ENCODE data around the gene MCUB. TPM values are rescaled to one million over a fixed set of nuclear protein-coding genes. Genes with fewer than 3 reads are reported as not detected.

MCUB gene
- total RNA-seq, 1 donor from 2014 or later = 3.9 TPM

DNA sequence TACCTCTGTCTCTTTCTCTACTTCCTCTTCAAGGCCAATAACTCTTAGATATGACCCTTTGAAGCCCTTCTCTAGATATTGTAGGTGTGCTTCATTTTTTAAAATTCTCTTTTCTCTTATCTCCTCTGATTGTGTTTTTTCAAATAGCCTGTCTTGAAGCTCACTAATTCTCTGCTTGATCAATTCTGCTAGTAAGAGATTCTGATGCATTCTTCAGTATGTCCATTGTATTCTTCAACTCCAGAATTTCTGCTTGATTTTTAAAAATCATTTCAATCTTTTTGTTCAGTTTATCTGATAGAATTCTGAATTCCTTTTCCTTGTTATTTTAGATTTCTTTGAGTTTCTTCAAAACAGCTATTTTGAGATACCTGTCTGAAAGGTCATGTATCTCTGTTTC lies 47.9 kb downstream of the MCUB start:
- Mint-ChIP-seq H3K9me3 (ENCODE audit: low read depth) (peaks cover 21% of the 10 kb centered on the region), H3K4me3 (ENCODE audit: low read depth) (no peak overlapping the region), H3K27ac (no peak overlapping the region), H3K27me3 (no peaks in the 10 kb centered on the region), H3K4me1 (ENCODE audit: low read depth) (peaks cover 1% of the 10 kb centered on the region), H3K36me3 (ENCODE audit: insufficient read depth) (peaks cover 8% of the 10 kb centered on the region)
- DNase-seq (ENCODE audit: low spot score, unreplicated experiment) = no peak
- no peak for TF ChIP-seq CTCF (IDR thresholded peaks at IDR 0.05; ENCODE audit: unreplicated experiment)

DNA sequence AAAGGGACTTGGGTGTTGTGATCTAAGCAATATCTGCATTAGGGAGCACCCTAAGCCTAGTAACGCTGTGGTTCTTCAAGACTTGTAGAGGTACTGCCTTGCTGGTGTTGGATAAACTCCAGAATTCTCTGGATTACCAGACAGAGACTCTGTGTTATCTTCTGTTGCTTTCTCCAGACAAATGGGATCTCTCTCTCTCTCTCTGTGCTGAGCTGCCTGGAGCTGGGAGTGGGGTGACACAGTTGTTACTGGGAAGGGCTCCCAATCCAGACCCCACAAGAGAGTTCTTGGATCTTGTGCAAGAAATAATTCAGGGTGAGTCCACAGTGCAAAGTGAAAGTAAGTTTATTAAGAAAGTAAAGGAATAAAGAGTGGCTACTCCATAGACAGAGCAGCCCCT lies 48.8 kb downstream of the MCUB start:
- Mint-ChIP-seq H3K36me3 (ENCODE audit: insufficient read depth) (peaks cover 8% of the 10 kb centered on the region), H3K27ac (no peak overlapping the region), H3K4me1 (ENCODE audit: low read depth) (peaks cover 1% of the 10 kb centered on the region), H3K4me3 (ENCODE audit: low read depth) (no peak overlapping the region), H3K9me3 (ENCODE audit: low read depth) (peaks cover 20% of the 10 kb centered on the region), H3K27me3 (no peaks in the 10 kb centered on the region)
- no peak for TF ChIP-seq CTCF (IDR thresholded peaks at IDR 0.05; ENCODE audit: unreplicated experiment)
- no peak for DNase-seq (ENCODE audit: low spot score, unreplicated experiment)

GRCh38 chr4:109609431-109609830 lies 49.4 kb downstream of the MCUB start:
- Mint-ChIP-seq H3K27me3 (no peaks in the 10 kb centered on the region), H3K9me3 (ENCODE audit: low read depth) (peaks cover 20% of the 10 kb centered on the region), H3K36me3 (ENCODE audit: insufficient read depth) (peaks cover 8% of the 10 kb centered on the region), H3K4me1 (ENCODE audit: low read depth) (peaks cover 1% of the 10 kb centered on the region), H3K4me3 (ENCODE audit: low read depth) (no peak overlapping the region), H3K27ac (peak overlapping the region; percentile 69)
- DNase-seq (ENCODE audit: low spot score, unreplicated experiment) = no peak
- no peak for TF ChIP-seq CTCF (IDR thresholded peaks at IDR 0.05; ENCODE audit: unreplicated experiment)

- Mint-ChIP-seq H3K4me1 (ENCODE audit: low read depth) (no peaks in the 10 kb centered on the region), H3K36me3 (ENCODE audit: insufficient read depth) (peaks cover 3% of the 10 kb centered on the region), H3K27me3 (no peaks in the 10 kb centered on the region), H3K27ac (no peak overlapping the region), H3K4me3 (ENCODE audit: low read depth) (no peak overlapping the region), H3K9me3 (ENCODE audit: low read depth) (peaks cover 14% of the 10 kb centered on the region)
- TF ChIP-seq CTCF (IDR thresholded peaks at IDR 0.05; ENCODE audit: unreplicated experiment) = no peak
- no peak for DNase-seq (ENCODE audit: low spot score, unreplicated experiment)
Measured at GRCh38 chr4:109610489-109610888, 50.4 kb downstream of the MCUB start.

GRCh38 chr4:109611045-109611646 lies 51.1 kb downstream of the MCUB start:
- no peak overlapping the region for H3K27ac Mint-ChIP-seq
- TF ChIP-seq CTCF (IDR thresholded peaks at IDR 0.05; ENCODE audit: unreplicated experiment) = no peak
- H3K36me3 Mint-ChIP-seq (ENCODE audit: insufficient read depth) = peaks cover 3% of the 10 kb centered on the region
- H3K4me3 Mint-ChIP-seq (ENCODE audit: low read depth) = no peak overlapping the region
- H3K9me3 Mint-ChIP-seq (ENCODE audit: low read depth) = peaks cover 11% of the 10 kb centered on the region
- H3K4me1 Mint-ChIP-seq (ENCODE audit: low read depth) = no peaks in the 10 kb centered on the region
- no peaks in the 10 kb centered on the region for H3K27me3 Mint-ChIP-seq
- DNase-seq (ENCODE audit: low spot score, unreplicated experiment) = no peak
